ENCODE results near the gene RELT. TPM values are rescaled to one million over a fixed set of nuclear protein-coding genes. Genes with fewer than 3 reads are reported as not detected.

Gene RELT
- total and polyA plus RNA-seq, 3 donors from 2014 or later: 6.2 to 8.6 (median 8.4) TPM

DNA sequence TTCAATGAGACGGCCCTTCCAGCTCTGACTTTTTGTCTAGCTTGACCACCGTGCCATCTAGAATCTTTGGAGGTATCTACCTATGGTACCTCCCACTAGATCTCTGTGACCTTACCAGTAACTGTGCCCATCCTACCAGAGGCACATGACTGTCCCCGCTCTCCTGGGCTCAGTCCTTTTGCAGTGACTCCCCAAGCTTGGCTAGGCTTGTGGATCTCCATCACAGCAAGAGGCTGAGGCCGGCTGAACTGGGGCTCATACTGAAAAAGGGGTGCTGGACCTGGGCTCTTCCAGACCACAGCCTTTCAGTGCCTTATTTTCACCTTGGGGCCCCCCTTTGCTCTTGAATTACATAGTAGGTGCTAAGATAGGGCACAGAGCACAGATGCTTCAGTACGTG is 27.3 kb downstream of the RELT start:
- TF ChIP-seq POLR2A (IDR thresholded peaks at IDR 0.05): no peak
- TF ChIP-seq CTCF (IDR thresholded peaks at IDR 0.05): no peak
- H3K9me3 ChIP-seq: no peaks in the 10 kb centered on the region
- no peaks in the 10 kb centered on the region for H3K27me3 ChIP-seq
- H3K27ac ChIP-seq: no peak overlapping the region
- no peak overlapping the region for H3K4me3 ChIP-seq
- no peak for DNase-seq
- 84 to 86% methylated on average over 5 of the region's 5 CpGs for WGBS, 2 donors
- H3K36me3 ChIP-seq (ENCODE audit: low read depth, missing control alignments): no peaks in the 10 kb centered on the region
- H3K4me1 ChIP-seq: no peaks in the 10 kb centered on the region
- intact Hi-C loops (cut with DNase I; ENCODE audit: low total_unique reads): no loop called here

GRCh38 chr11:73404048-73404447 is 27.8 kb downstream of the RELT start:
- Histone ChIP-seq H3K36me3 (ENCODE audit: low read depth, missing control alignments) (no peaks in the 10 kb centered on the region), H3K27ac (no peak overlapping the region), H3K9me3 (no peaks in the 10 kb centered on the region), H3K27me3 (no peaks in the 10 kb centered on the region), H3K4me3 (no peak overlapping the region), H3K4me1 (no peaks in the 10 kb centered on the region)
- TF ChIP-seq CTCF (IDR thresholded peaks at IDR 0.05) (peak; percentile 60 to 71 (median 65)), POLR2A (IDR thresholded peaks at IDR 0.05) (no peak)
- intact Hi-C loops (cut with DNase I; ENCODE audit: low total_unique reads): no loop called here
- peak; percentile 84 for DNase-seq
- WGBS, 2 donors: 33 to 42% methylated on average over 4 of the region's 4 CpGs

DNA sequence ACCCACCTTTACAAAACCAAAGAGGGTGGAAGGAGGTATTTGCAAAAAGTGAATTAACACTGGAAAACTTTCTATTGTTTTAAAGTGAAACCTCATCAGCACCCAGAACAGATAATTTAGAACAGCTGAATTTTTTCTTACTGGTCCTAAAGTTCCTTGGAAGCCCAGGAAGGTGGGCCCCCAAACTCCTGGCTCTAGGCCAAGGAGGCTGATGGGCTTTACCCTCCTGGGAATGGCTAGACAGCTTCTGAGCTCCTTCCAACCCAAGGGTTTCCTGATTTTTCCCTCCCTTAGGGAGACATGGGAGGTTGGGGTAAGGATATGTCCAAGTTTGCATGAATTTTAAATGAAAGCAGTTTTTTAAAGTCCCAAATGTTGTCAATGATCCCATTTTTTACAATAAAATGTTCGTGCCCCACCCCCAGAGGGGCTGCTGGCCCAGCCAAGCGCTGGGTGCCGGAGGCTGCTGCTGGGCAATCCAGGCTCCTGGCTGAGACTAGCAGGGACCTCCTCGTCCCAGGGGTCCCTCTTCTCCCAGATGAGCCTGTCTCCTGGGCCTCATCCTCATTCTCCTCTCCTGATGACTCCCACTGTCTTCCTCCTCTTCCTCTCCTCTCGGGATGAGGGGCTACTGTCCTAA is 28.4 kb downstream of the RELT start:
- Histone ChIP-seq H3K4me1 (no peaks in the 10 kb centered on the region), H3K36me3 (ENCODE audit: low read depth, missing control alignments) (no peaks in the 10 kb centered on the region), H3K4me3 (no peak overlapping the region), H3K27me3 (no peaks in the 10 kb centered on the region), H3K27ac (no peak overlapping the region), H3K9me3 (no peaks in the 10 kb centered on the region)
- no peak for DNase-seq
- TF ChIP-seq POLR2A (IDR thresholded peaks at IDR 0.05): no peak
- TF ChIP-seq CTCF (IDR thresholded peaks at IDR 0.05): no peak
- 66 to 73% methylated on average over 5 of the region's 5 CpGs for WGBS, 2 donors
- intact Hi-C loops (cut with DNase I; ENCODE audit: low total_unique reads): no loop called here

DNA sequence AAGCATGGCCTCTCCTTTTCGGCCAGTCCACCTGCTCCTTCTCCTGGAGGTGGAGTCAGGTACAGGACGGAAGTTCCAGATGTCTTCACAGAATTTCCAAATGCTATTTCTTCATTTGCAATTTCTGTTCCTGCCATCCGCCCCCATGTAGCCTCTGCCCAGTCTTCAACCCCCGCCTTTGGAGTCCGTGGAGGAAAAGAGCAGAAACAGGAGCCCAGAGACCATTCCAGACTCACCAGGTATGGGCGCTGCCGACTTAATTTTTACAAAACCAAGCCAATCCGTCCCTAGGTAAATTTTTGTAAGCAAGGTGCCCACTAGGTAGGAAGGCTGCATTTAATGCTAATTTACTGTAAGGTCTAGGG is 28.9 kb downstream of the RELT start:
- H3K4me3 ChIP-seq: no peak overlapping the region
- no peak for TF ChIP-seq CTCF (IDR thresholded peaks at IDR 0.05)
- H3K27me3 ChIP-seq: no peaks in the 10 kb centered on the region
- no peak for DNase-seq
- no peaks in the 10 kb centered on the region for H3K4me1 ChIP-seq
- no peaks in the 10 kb centered on the region for H3K9me3 ChIP-seq
- H3K36me3 ChIP-seq (ENCODE audit: low read depth, missing control alignments): no peaks in the 10 kb centered on the region
- 93 to 95% methylated on average over 8 of the region's 8 CpGs for WGBS, 2 donors
- intact Hi-C loops (cut with DNase I; ENCODE audit: low total_unique reads): no loop called here
- no peak overlapping the region for H3K27ac ChIP-seq

DNA sequence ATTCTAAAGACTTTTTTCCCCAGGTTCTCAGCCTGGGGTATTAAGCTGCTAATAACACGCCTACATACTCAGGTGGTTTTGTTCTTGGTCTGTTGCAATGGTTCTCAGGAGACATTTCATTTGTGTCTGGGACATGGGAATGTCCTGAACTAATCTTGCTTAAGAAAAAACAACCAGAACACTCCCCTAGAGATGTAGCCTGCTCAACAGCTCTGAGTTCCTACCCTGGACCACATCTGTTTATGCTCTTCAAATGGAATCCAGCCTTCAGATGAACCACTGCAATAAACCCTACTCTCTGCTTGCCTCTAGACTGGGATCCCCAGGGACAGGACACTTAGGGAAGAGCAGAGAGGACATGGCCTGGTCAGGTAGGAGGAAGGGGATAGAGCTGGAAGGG is 29.9 kb downstream of the RELT start:
- H3K27me3 ChIP-seq: no peaks in the 10 kb centered on the region
- no peak overlapping the region for H3K4me3 ChIP-seq
- TF ChIP-seq CTCF (IDR thresholded peaks at IDR 0.05) (no peak), POLR2A (IDR thresholded peaks at IDR 0.05) (no peak)
- no peaks in the 10 kb centered on the region for H3K36me3 ChIP-seq (ENCODE audit: low read depth, missing control alignments)
- intact Hi-C loops (cut with DNase I; ENCODE audit: low total_unique reads): no loop called here
- no peaks in the 10 kb centered on the region for H3K9me3 ChIP-seq
- WGBS, 2 donors: 73 to 88% methylated on average over 1 of the region's 1 CpG
- H3K27ac ChIP-seq: no peak overlapping the region
- DNase-seq: no peak
- H3K4me1 ChIP-seq: no peaks in the 10 kb centered on the region

All from testis (tissue), 3 donors.